ENCODE data around the gene NPC1.

NPC1 gene

DNA sequence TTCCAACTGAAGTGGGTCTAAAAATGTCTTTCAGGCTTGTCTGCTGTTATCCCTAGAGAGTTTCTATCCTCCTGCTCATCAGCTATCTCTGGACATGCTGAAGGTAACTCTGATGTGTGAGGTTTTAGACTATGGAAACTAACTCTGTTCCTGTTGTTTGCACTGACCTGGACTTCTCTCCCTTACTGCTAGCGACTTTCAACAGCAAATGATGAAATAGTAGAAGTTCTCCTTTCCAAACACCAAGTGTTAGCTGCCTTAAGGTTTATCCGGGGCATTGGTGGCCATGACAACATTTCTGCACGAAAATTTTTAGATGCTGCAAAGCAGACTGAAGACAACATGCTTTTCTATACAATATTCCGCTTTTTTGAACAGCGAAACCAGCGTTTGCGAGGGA lies 56.1 kb downstream of the NPC1 start:
- in situ Hi-C loops (cut with MboI; ENCODE audit: low sequenced_read_pairs) = loop anchor here (25.0 kb wide), 1 partner anchor 107 kb away; no protein-coding TSS in a partner anchor

DNA sequence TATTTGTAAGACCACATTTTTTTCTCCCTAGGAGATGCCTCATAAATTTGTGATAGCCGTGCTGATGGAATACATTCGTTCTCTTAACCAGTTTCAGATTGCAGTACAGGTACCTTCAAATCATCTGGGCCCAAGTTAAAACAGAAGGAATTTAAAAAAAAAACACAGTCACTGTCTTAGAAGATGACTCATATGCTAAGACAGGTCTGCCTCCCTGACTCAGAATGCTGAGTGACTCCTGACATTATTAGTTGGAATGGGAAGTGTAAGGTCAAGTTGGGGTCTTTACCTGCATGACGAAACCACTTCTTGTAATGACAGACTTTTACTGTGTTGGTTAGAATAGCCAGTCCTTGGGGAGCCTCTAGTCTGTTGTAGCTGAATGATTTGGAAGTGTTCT lies 56.7 kb downstream of the NPC1 start:
- in situ Hi-C loops (cut with MboI; ENCODE audit: low sequenced_read_pairs) = loop anchor here (25.0 kb wide), 1 partner anchor 108 kb away; no protein-coding TSS in a partner anchor

DNA sequence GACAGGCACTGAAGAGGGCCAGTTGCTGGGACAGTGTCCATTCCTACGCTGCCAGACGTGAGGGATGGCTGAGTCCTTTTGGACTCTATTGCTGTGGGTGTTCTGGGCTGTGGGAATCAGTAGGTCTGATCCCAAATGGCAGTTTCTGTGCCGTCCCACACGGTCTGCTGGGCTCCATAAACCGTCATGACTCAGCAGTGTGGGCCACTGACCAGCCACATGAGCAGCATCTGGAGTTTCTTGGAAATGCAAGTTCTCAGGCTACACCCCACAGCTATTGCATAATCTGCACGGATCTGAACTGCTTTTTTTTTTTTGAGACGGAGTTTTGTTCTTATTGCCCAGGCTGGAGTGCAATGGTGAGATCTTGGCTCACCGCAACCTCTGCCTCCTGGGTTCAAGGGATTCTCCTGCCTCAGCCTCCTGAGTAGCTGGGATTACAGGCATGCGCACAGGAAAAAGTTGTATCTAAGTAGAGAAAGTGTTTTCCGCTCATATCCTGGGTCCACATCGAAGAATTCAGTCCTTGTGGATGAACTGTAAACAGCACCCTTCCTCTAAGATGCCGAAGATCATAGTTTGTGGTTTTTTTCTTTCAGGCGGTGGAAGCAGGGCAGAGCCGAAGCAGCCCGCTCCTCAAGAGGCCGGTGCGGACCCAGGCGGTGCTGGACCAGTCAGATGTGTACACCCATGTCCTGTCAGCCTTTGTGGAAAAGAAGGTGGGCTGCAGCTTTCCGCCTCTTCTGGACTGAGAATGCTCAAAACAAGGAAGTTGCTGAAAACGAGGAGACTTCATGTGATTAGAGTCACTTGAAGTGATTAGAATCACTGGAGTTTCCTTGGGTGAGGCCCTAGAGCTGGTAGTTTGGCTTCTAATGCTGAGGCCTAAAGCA lies 57.5 kb downstream of the NPC1 start:
- in situ Hi-C loops (cut with MboI; ENCODE audit: low sequenced_read_pairs) = loop anchor here (25.0 kb wide), 1 partner anchor 108 kb away; no protein-coding TSS in a partner anchor

DNA sequence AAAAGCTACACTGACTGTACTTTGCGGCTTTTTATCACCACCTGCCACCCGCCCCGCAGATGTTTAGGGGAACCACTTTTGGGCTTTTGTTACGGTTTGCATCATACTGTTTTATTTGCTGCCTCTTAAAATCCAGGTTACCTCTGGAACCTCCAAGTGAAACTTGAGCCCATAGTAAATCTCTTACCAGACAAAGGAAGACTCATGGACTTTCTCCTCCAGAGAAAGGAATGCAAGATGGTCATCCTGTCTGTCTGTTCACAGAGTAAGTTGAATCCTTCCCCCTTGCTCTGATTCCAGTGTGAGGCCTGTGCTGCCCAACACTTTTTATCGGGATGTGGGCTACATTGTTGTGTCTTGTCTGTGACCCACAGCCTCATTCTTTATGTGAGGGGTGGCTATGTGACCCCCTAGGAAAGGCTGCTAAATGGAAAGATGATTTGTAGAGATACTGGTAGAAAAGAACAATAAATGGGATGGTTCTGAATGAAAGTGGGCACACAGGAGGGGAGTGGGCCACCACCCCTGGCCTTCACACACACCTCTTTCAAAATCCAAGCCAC lies 59.7 kb downstream of the NPC1 start:
- in situ Hi-C loops (cut with MboI; ENCODE audit: low sequenced_read_pairs) = loop anchor here (25.0 kb wide), 1 partner anchor 111 kb away; no protein-coding TSS in a partner anchor

DNA sequence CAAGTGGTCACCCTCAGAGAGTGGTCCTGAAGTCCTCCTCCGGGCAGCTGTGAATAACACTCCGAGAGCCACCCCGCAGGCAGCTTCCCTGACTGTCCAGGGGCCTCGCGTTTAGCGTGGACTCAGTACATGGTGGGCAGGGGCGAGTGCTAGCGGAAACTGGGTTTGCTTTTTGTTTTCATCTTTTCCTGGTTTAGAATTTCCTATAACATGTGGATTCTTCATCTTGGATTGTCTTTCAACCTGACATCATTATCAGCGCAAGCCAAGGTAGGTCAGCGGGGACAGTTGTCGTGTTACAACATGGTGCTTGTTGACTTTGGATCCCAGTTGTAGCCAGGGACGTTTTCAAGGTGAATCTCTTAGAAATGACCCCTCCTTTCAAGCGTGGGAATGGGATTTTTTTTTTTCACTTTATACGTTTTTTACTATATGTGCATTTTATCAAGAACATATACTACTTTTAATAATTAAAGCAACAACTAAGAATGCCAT lies 62.0 kb downstream of the NPC1 start:
- in situ Hi-C loops (cut with MboI; ENCODE audit: low sequenced_read_pairs) = loop anchor here (25.0 kb wide), 2 partner anchors 288 to 588 kb away; no protein-coding TSS in a partner anchor

DNA sequence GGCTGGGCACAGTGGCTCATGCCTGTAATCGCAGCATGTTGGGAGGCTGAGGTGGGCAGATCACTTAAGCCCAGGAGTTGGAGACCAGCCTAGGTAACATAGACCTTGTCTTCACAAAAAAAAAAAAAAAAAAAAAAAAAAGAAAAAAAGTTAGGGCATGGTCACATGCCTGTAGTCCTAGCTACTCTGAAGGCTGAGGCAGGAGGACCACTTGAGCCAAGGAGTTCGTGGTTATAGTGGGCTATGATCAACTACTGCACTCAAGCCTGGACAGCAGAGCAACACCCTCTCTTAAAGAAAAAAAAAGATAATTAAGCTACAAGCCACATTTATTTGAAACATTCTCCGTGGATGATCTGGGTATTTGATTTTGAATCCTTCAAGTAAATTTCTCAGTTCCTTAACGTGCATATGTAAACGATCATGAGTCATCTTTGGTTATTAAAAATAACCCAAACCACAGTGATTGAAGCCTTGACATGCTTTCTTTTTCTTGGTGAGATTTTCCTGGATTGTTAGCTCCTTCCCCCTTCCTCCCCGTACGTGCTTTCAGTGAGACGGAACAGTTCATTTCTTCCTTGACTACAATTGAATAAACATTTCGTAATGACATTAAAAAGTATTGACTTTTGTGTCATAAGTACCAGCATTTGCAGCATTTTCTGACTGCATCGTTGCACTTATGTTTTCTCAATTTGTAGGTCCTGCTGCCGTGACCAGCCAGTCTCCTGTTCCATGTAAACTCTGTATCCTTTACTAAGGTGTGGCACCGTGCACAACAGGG lies 62.7 kb downstream of the NPC1 start:
- in situ Hi-C loops (cut with MboI; ENCODE audit: low sequenced_read_pairs) = loop anchor here (25.0 kb wide), 2 partner anchors 289 to 589 kb away; no protein-coding TSS in a partner anchor

DNA sequence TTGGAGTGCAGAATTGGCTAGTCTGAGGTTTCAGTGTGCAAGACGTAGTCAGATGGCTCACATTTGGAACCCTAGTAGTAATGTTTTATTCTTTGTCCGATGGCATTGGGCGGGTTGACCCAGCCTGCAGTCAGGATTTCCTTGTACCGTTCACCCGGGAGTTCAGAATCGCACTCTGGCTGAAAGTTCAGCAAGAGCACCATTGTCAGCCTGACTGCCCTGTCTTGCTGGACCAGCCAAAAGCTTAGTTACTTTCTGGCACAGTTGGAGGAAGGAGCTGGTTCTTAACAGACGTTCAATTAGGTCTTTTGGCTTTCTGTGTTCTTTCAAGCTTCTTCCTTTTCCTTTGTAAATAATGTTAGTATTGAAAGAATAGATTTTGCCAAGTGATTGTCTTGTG lies 64.4 kb downstream of the NPC1 start:
- in situ Hi-C loops (cut with MboI; ENCODE audit: low sequenced_read_pairs) = loop anchor here (25.0 kb wide), 2 partner anchors 290 to 590 kb away; no protein-coding TSS in a partner anchor

DNA sequence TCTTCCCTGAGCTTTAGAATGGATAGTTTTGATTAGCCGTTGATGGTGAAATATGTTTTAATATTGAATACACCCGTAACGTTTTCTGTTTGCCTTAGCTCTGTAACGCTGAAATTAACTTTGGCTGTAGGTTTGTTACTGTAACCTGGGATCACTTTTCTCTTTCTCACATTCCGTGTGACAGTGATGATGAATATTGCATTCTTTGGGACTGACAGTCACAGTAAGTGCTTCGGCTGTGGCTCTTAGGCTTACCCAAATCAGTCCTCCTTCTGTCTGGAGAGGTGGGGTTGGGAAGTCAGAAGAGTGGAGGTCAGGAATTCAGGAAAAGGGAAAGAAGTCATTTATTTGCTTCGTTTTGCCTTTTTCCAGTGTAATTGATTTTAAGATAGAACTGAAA lies 65.0 kb downstream of the NPC1 start:
- in situ Hi-C loops (cut with MboI; ENCODE audit: low sequenced_read_pairs) = loop anchor here (25.0 kb wide), 2 partner anchors 291 to 591 kb away; no protein-coding TSS in a partner anchor

DNA sequence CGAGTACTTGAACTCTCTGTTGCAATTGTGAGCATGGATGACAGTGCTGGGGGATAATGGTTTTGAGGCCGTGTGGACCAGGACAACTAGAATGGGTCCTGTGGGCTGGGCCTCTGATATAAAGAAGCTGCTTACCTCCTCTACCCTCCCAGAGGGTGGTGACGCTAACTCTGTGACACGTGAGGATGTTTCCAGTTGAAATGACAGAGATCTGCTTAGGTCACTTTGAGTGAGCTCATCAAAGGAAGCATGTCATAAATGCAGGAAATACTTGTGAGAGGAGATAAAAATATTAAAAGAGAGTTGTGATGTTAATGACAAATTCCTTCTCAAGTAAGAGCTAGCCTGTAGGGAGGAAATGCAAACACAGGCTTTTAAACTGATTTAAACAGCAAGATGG lies 66.6 kb downstream of the NPC1 start:
- in situ Hi-C loops (cut with MboI; ENCODE audit: low sequenced_read_pairs) = loop anchor here (25.0 kb wide), 2 partner anchors 293 to 593 kb away; no protein-coding TSS in a partner anchor

DNA sequence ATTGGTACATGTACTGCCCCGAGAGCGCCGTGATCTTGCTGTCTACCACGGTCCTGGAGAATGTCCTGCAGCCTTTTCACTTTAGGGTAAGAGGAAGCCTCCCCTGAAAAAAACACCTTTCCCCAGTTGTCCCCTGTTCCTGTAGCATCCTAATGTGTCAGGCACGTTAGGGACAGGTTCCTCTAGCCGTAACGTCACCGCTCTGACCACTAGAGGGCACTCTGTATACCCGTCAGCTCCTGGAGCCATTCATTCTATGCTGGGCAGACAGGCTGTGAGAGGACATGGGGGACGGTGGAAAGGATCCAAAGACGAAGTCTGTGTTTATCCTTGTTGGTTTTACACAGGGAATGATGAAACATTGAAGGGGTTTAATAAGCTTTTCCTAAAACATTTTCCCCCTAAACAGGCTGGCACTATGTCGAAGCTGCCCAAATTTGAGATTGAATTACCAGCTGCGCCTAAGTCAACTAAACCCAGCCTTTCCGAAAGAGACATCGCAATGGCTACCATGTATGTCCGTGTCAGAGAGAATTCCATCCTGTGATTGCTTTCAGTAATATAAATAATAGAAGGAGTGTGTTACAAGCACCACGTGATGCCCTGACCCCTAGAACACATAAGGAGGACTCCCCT lies 70.3 kb downstream of the NPC1 start:
- in situ Hi-C loops (cut with MboI; ENCODE audit: low sequenced_read_pairs) = loop anchor here (25.0 kb wide), 2 partner anchors 296 to 596 kb away; no protein-coding TSS in a partner anchor

DNA sequence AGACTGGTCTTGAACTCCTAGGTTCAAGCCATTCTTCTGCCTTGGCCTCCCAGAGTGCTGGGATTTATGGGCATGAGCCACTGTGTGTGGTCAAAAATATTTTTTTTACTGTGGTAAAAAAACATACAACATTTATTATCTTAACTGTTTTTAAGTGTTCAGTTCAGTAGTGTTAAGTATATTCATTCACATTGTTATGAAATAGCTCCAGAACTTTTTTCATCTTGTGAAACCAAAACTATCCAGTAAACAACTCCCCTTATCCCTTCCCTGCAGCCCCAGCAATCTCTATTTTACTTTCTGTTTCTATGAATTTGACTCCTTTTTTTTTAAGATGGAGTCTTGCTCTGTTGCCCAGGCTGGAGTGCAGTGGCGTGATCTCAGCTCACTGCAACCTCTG lies 73.7 kb downstream of the NPC1 start:
- in situ Hi-C loops (cut with MboI; ENCODE audit: low sequenced_read_pairs) = loop anchor here (25.0 kb wide), 2 partner anchors 300 to 600 kb away; no protein-coding TSS in a partner anchor

DNA sequence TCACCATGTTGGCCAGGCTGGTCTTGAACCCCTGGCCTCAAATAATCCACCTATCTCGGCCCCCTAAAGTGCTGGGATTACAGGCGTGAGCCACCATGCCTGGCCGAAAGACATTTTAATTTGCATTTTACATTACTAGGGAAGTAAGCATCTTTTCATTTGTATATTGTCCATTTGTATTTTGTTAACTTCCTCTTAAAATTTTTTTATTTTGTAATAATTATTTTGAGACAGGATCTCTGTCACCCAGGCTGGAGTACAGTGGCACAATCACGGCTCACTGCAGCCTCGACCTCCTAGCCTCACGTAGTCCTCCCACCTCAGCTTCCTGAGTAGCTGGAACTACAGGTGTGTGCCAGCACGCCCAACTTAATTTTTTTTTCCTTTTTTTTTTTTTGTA lies 74.1 kb downstream of the NPC1 start:
- in situ Hi-C loops (cut with MboI; ENCODE audit: low sequenced_read_pairs) = loop anchor here (25.0 kb wide), 2 partner anchors 300 to 600 kb away; no protein-coding TSS in a partner anchor

DNA sequence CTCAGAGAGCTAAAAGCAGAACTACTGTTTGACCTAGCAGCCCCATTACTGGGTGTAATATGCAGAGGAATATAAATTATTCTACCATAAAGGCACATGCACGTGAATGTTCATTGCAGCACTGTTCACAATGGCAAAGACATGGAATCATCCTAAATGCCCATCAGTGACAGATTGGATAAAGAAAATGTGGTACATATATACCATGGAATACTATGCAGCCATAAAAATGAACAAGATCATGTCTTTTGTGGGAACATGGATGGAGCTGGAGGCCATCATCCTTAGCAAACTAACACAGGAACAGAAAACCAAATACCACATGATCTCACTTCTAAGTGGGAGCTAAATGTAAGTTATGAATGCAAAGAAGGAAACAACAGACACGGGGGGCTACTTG lies 75.4 kb downstream of the NPC1 start:
- in situ Hi-C loops (cut with MboI; ENCODE audit: low sequenced_read_pairs) = loop anchor here (25.0 kb wide), 2 partner anchors 301 to 601 kb away; no protein-coding TSS in a partner anchor

DNA sequence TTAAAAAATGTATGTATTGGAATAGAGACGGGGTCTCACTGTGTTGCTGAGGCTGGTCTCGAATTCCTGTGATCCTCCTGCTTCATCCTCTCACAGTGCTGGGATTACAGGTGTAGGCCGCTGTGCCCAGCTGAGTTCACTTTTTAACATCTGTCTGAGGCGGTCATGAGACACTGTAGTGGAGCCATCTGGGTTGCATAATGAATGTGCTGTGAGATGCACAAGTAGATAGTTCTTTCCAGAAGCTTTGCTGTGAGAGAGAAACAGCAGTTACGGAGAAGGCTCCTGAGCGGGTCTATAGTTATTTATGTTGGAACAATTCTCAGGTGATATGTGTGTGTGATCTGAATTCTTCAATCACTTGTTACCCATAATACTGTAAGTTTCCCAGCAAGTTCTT lies 79.9 kb downstream of the NPC1 start:
- in situ Hi-C loops (cut with MboI; ENCODE audit: low sequenced_read_pairs) = loop anchor here (25.0 kb wide), 2 partner anchors 306 to 606 kb away; no protein-coding TSS in a partner anchor

DNA sequence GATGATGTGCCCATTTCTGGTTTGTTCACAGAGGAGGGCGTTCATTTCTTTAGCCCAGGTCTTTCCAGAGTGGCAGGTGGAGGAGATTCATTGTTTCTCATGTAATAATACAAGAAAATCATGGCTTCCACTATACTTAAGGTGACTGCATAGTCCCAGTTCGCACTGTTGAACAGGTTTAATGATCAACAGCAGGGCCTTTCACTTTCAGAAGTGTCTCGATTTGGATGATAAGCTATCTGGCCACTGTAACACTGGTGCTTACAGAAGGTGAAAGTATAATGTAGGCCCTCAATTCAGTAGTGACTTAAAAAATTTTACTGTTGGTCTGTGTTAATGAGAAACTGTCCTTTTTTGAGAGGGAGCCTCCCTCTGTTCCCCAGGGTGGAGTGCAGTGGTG lies 81.6 kb downstream of the NPC1 start:
- in situ Hi-C loops (cut with MboI; ENCODE audit: low sequenced_read_pairs) = loop anchor here (25.0 kb wide), 2 partner anchors 308 to 608 kb away; no protein-coding TSS in a partner anchor

DNA sequence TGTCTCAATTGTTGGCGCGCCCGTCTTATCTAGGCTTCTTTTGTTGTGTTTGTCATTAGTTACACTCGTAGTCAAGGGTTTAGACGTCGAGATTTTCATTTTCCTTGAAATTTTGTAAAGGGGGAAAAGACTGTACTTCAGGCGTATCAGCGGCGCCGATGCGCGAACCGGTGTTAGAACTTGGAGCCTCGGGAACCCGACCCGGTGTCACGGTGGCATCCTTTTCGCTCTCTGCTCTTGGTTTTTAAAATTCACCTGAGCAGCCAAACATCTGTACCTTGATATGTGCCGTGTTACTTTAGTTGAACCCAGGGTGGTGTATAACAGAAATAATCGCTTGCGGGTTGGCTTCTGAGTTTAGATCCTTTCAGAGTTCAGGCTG lies 82.4 kb downstream of the NPC1 start:
- in situ Hi-C loops (cut with MboI; ENCODE audit: low sequenced_read_pairs) = loop anchor here (25.0 kb wide), 2 partner anchors 308 to 608 kb away; no protein-coding TSS in a partner anchor

DNA sequence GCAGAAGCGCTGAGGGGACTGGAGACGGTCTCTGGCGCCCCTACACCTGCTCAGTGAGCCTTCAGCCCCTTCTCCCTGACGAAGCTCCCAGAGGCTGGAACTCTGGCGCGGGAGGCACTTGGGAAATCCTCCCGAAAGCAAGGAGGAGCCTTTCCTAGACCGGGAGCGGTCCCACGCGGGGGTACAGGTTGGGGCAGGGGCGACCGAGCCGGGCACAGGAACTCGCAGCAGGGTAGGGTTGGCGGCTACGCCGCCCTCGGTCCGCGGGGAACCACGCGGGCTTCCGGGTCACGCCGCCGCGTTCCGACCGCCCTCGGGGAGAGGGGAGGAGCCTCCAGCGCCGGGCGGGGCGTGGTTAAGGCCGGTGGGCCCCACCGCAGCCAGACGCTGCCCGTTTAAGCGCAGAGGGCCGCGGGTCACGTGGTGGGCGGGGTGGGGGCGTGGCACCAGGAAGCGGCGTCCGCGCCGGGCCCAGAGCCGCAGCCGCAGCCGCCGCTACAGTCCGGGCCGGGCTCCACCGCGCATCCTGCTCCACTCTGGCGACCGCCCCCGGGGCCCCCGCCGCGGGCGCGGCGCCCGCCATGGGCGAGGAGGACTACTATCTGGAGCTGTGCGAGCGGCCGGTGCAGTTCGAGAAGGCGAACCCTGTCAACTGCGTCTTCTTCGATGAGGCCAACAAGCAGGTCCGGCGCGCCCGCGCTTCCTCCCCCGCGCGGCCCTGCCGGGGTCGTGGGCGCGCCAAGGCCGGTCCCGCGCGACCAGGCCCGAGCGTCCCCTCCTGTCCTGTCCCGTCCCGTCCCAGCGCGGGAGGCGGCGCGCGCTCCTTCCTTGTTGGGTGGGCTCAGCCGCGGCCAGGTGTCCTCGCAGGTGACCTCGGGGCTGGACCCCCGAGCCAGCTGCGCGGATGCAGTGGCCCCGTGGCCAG lies 83.0 kb downstream of the NPC1 start, which contains the start of gene RMC1:
Gene RMC1 (plus strand): TSS at position 474 of the 925 bp plus-strand sequence. CDS start 108 bp downstream, at position 582.
- in situ Hi-C loops (cut with MboI; ENCODE audit: low sequenced_read_pairs) = loop anchor here (25.0 kb wide), 2 partner anchors 309 to 609 kb away; no protein-coding TSS in a partner anchor

DNA sequence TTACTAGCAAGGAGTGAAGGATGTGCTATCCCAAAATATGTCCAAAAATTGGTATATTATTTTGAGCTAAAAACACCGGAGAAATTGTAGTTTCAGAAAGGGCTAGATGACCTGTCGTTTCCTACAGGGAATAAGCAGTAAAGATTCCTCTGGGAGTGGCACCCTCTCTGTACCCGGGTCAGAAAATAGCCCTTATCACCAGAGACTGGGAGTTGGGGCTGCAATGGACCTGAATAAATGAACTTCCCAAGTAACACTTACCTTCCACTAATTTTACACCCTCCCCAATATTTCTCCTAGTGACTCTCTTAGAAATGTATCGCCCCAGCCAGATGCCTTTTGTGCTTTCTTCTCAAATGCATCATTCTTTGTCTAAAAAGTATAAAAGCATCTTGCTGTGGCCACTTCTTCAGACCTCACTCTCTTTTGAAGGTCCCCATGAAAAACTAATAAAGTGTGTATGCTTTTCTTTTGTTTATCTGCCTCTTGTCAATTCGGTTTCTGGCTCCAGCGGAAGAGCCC lies 83.7 kb downstream of the NPC1 start:
- in situ Hi-C loops (cut with MboI; ENCODE audit: low sequenced_read_pairs) = loop anchor here (25.0 kb wide), 2 partner anchors 310 to 610 kb away; no protein-coding TSS in a partner anchor
